GM12878 (cell line): ENCODE results near the gene ZNF445. TPM values are rescaled to one million over a fixed set of nuclear protein-coding genes. Genes with fewer than 3 reads are reported as not detected.

Source experiments
- ATAC-seq: fragments of 200-7000 bp; cut with Tn5 transposase; 3 replicates; pipeline ENCODE4 v1.9.1; 2020; ENCODE audit warnings: mild to moderate bottlenecking, moderate library complexity
- BruUV-seq: library from RNA; stranded (reverse); fragments of 400-500 nt; replicated peaks from 2 replicates; lab custom pipeline; 2021; lab: Mats Ljungman, UMichigan
- CTCF ChIA-PET: fragments of 300-600 bp; sonication (Branson Sonifier 250); formaldehyde crosslinking; extraction: SDS; loops from one replicate; lab custom pipeline; 2021; ENCODE audit warnings: inconsistent platforms; lab: Yijun Ruan, JAX
- POLR2A ChIA-PET: fragments of 350-600 bp; formaldehyde crosslinking; extraction: SDS; loops from one replicate; lab custom pipeline; 2021; ENCODE audit warnings: inconsistent platforms; lab: Charles Lee
- RAD21 ChIA-PET: fragments of 300-600 bp; sonication (Branson Sonifier 250); formaldehyde crosslinking; loops from one replicate; lab custom pipeline; 2023; ENCODE audit warnings: antibody characterized with exemption; ENCODE audit not compliant: unreplicated experiment; lab: Charles Lee
- SMC1A ChIA-PET: fragments of 300-600 bp; sonication (Branson Sonifier 250); formaldehyde crosslinking; loops from one replicate; lab custom pipeline; 2023; ENCODE audit not compliant: unreplicated experiment, uncharacterized antibody; lab: Charles Lee
- DNase-seq: peaks from one replicate; pipeline ENCODE4 v3.0.0-alpha.2; 2011; ENCODE audit warnings: low read depth, low spot score
- FAIRE-seq: peaks from 3 replicates; lab custom pipeline; 2011; peaks lifted over from hg19 to GRCh38; lab: Jason Lieb, UNC
- H2AFZ ChIP-seq: 2 replicates; pipeline ENCODE4 v1.6.0; 2011; ENCODE audit warnings: low read depth, low read length, control low read depth; ENCODE audit not compliant: control insufficient read depth
- H3K27ac ChIP-seq: 2 replicates; pipeline ENCODE4 v1.5.1; 2011; ENCODE audit warnings: control low read depth; ENCODE audit not compliant: control insufficient read depth, insufficient read depth
- H3K27me3 ChIP-seq, 2 experiments: replicated peaks in 1 of 2; 2 replicates each; pipeline versions ENCODE4 v1.6.0 to v1.6.1; 2011; ENCODE audit warnings: low read length in 1 of 2; ENCODE audit not compliant: control insufficient read depth in 2 of 2, insufficient read depth in 2 of 2
- H3K36me3 ChIP-seq, 2 experiments: 2 replicates each; pipeline ENCODE4 v1.5.1; 2011; ENCODE audit warnings: low read length in 1 of 2; ENCODE audit not compliant: control insufficient read depth in 2 of 2, insufficient read depth in 2 of 2
- H3K4me1 ChIP-seq: 2 replicates; pipeline ENCODE4 v1.6.1; 2011; ENCODE audit warnings: mild to moderate bottlenecking, low read length, moderate library complexity, mixed read lengths; ENCODE audit not compliant: control insufficient read depth, insufficient read depth
- H3K4me2 ChIP-seq: 2 replicates; pipeline ENCODE4 v1.6.0; 2011; ENCODE audit warnings: control low read depth; ENCODE audit not compliant: control insufficient read depth, insufficient read depth
- H3K4me3 ChIP-seq: fragments of 200-600 bp; sonication (generic); 2 replicates; pipeline ENCODE4 v1.5.1; 2016
- H3K79me2 ChIP-seq: 2 replicates; pipeline ENCODE4 v1.6.0; 2011; ENCODE audit warnings: low read length; ENCODE audit not compliant: control insufficient read depth, insufficient read depth
- H3K9ac ChIP-seq: 2 replicates; pipeline ENCODE4 v1.8.0; 2011; ENCODE audit warnings: low read length, control low read depth, mixed read lengths; ENCODE audit not compliant: control insufficient read depth, insufficient read depth
- H3K9me3 ChIP-seq: replicated peaks from 3 replicates; pipeline ENCODE4 v1.5.1; 2011; ENCODE audit warnings: mild to moderate bottlenecking, low read length; ENCODE audit not compliant: control insufficient read depth, insufficient read depth
- H4K20me1 ChIP-seq: 2 replicates; pipeline ENCODE4 v1.6.0; 2011; ENCODE audit not compliant: control insufficient read depth, insufficient read depth
- FOXK2 ChIP-seq: fragments of 450-650 bp; IDR thresholded peaks from 2 replicates; pipeline ENCODE4 v1.6.1; 2017; ENCODE audit warnings: mild to moderate bottlenecking, moderate library complexity
- HDAC2 ChIP-seq: fragments of 200-600 bp; sonication (generic); IDR thresholded peaks from 2 replicates; pipeline ENCODE4 v1.6.1; 2017
- HSF1 ChIP-seq: fragments of 150-350 bp; IDR thresholded peaks from 2 replicates; pipeline ENCODE4 v1.6.1; 2014; ENCODE audit warnings: mild to moderate bottlenecking, low read depth, low read length
- MTA3 ChIP-seq: IDR thresholded peaks from 2 replicates; pipeline ENCODE4 v1.6.1; 2012; ENCODE audit warnings: low read length, inconsistent platforms, borderline replicate concordance
- RCOR1 ChIP-seq: conservative IDR thresholded peaks from 2 replicates; pipeline ENCODE4 v1.6.1; 2012; ENCODE audit warnings: low read depth, low read length, improper control_type of control experiment
- SMAD1 ChIP-seq: fragments of 450-650 bp; IDR thresholded peaks from 2 replicates; pipeline ENCODE4 v1.6.1; 2018; ENCODE audit warnings: mild to moderate bottlenecking, low read depth; ENCODE audit not compliant: partially characterized antibody
- WGBS: methylation state at CpG from one replicate; pipeline ENCODE4 v1.1.6; 2016; ENCODE audit warnings: low lambda C conversion rate; ENCODE audit not compliant: insufficient replicate concordance, insufficient coverage; ENCODE audit errors: missing lambda C conversion rate; 5-methylcytosine and 5-hydroxymethylcytosine counted together
- in situ Hi-C: fragments of 300-500 bp; cut with MboI; formaldehyde crosslinking; loops from 9 replicates; pipeline ENCODE4 v1.14.3; 2018; ENCODE audit warnings: mixed read lengths
- intact Hi-C: fragments of 100-400 bp; cut with micrococcal nuclease; formaldehyde crosslinking; loops from one replicate; pipeline ENCODE4 v1.14.2; 2022; ENCODE audit not compliant: unreplicated experiment
- polyA plus RNA-seq, 11 experiments: library from polyadenylated mRNA; depleted of rRNA in 4 of 11; unstranded in 6 of 11; stranded (reverse) in 5 of 11; fragments of >200 nt; fragmentation: Nextera tagmentation in 4 of 11; fragmentation: Illumina TruSeq in 1 of 11; extraction: Ambion mirVana in 4 of 11; extraction: Trizol in 1 of 11; gene quantifications; 1 replicate in 1 of 11; 2 replicates in 10 of 11; pipeline versions ENCODE4 v1.2.1 to v1.2.3, GENCODE V29; 2011 to 2016; ENCODE audit warnings: inconsistent platforms in 2 of 11, missing spikeins in 2 of 11, low read depth in 1 of 11
- total RNA-seq, 4 experiments: library from RNA; depleted of rRNA in 3 of 4; stranded (reverse); fragments of >200 nt in 3 of 4; fragmentation: Illumina TruSeq in 1 of 4; extraction: Trizol in 1 of 4; gene quantifications; 2 replicates each; pipeline versions ENCODE4 v1.2.1 to v1.2.3, GENCODE V29; 2013 to 2021

ZNF445 gene
- total and polyA plus RNA-seq, 10 of the 15 experiments (the other 5 are each of a cell fraction or from before 2014, with no cell fraction given): 0.80 to 14.4 (median 5.6) TPM

- 96% methylated on average over 1 of the region's 1 CpG for WGBS
- SMC1A ChIA-PET: interaction anchor here (2.5 kb wide), 1 partner anchor 131 kb away, joined by 10 read pairs; the partner anchor contains the start of gene TCAIM
- Histone ChIP-seq H3K27ac (no peak overlapping the region), H3K4me1 (0 out of 2 replicates have a peak, but pooled peaks cover 2% of the 10 kb centered on the region), H3K4me3 (no peak overlapping the region), H3K9ac (no peak overlapping the region), H2AFZ (no peak overlapping the region), H3K4me2 (no peak overlapping the region), H3K36me3 (no peaks in the 10 kb centered on the region), H4K20me1 (no peaks in the 10 kb centered on the region), H3K79me2 (peaks cover 23% of the 10 kb centered on the region), H3K9me3 (no peaks in the 10 kb centered on the region), H3K27me3 (no peaks in the 10 kb centered on the region)
- no TSS peak for BruUV-seq
- CTCF ChIA-PET: no interaction called here
- in situ Hi-C loops (no loop called here), intact Hi-C loops (no loop called here)
- POLR2A ChIA-PET: no interaction called here
- RAD21 ChIA-PET: no interaction called here
- TF ChIP-seq HDAC2 (no peak), FOXK2 (no peak), MTA3 (no peak)
- DNase-seq: no peak
- FAIRE-seq: no peak
- ATAC-seq: no peak
Measured at GRCh38 chr3:44470430-44470829, 7.0 kb downstream of the ZNF445 start.

- no peak for TF ChIP-seq SMAD1
- TF ChIP-seq HSF1: no peak
- TF ChIP-seq RCOR1: no peak
- Histone ChIP-seq H3K4me1 (0 out of 2 replicates have a peak, but pooled peaks cover 2% of the 10 kb centered on the region), H3K9me3 (no peaks in the 10 kb centered on the region), H4K20me1 (no peaks in the 10 kb centered on the region), H3K27ac (no peak overlapping the region), H3K4me3 (no peak overlapping the region), H3K9ac (no peak overlapping the region), H3K27me3 (no peaks in the 10 kb centered on the region), H3K4me2 (no peak overlapping the region), H2AFZ (no peak overlapping the region), H3K79me2 (peaks cover 20% of the 10 kb centered on the region), H3K36me3 (no peaks in the 10 kb centered on the region)
- DNase-seq: no peak
- WGBS: 79% methylated on average over 5 of the region's 5 CpGs
- ChIA-PET POLR2A (no interaction called here), RAD21 (no interaction called here), SMC1A (no interaction called here), CTCF (interaction anchor here (0.7 kb wide), 1 partner anchor 12 kb away, joined by 3 read pairs; no protein-coding TSS in a partner anchor)
- no peak for FAIRE-seq
- intact Hi-C loops (no loop called here), in situ Hi-C loops (no loop called here)
- no peak for ATAC-seq
- BruUV-seq: no TSS peak
Measured at GRCh38 chr3:44469914-44470313, 7.6 kb downstream of the ZNF445 start.
